HEK293T (cell line): ENCODE measurements around the gene KIAA1549.

Experiments used
- ARNT ChIP-seq: fragments of 450-650 bp; IDR thresholded peaks from 2 replicates; pipeline ENCODE4 v1.6.1; 2017; ENCODE audit warnings: mild to moderate bottlenecking
- BHLHE40 ChIP-seq: fragments of 450-650 bp; IDR thresholded peaks from 2 replicates; pipeline ENCODE4 v1.6.1; 2016; ENCODE audit warnings: mild to moderate bottlenecking, moderate library complexity, borderline replicate concordance
- CTBP1 ChIP-seq: fragments of 450-650 bp; IDR thresholded peaks from 2 replicates; pipeline ENCODE4 v1.6.1; 2016; ENCODE audit warnings: borderline replicate concordance
- ELF4 ChIP-seq: fragments of 450-650 bp; IDR thresholded peaks from 2 replicates; pipeline ENCODE4 v1.6.1; 2017; ENCODE audit warnings: antibody characterized with exemption
- FOXK2 ChIP-seq: fragments of 450-650 bp; IDR thresholded peaks from 2 replicates; pipeline ENCODE4 v1.6.1; 2016; ENCODE audit warnings: mild to moderate bottlenecking
- FOXM1 ChIP-seq: fragments of 450-650 bp; IDR thresholded peaks from 2 replicates; pipeline ENCODE4 v1.6.1; 2017; ENCODE audit warnings: mild to moderate bottlenecking, borderline replicate concordance
- HDGF ChIP-seq: fragments of 450-650 bp; IDR thresholded peaks from 2 replicates; pipeline ENCODE4 v1.6.1; 2017; ENCODE audit warnings: antibody characterized with exemption, borderline replicate concordance
- NFRKB ChIP-seq: fragments of 450-650 bp; IDR thresholded peaks from 2 replicates; pipeline ENCODE4 v1.6.1; 2016; ENCODE audit warnings: mild to moderate bottlenecking, moderate library complexity
- SP1 ChIP-seq: fragments of 450-650 bp; IDR thresholded peaks from 2 replicates; pipeline ENCODE4 v1.6.1; 2017
- SUZ12 ChIP-seq: fragments of 450-650 bp; IDR thresholded peaks from 2 replicates; pipeline ENCODE4 v1.6.1; 2016; ENCODE audit warnings: mild to moderate bottlenecking
- TARDBP ChIP-seq: fragments of 450-650 bp; IDR thresholded peaks from 2 replicates; pipeline ENCODE4 v1.6.1; 2016
- ZNF384 ChIP-seq: fragments of 450-650 bp; IDR thresholded peaks from 2 replicates; pipeline ENCODE4 v1.6.1; 2016
- TF ChIP-seq, protein P1 (sequence below): fragments of 450-650 bp; IDR thresholded peaks from 2 replicates; pipeline ENCODE4 v1.6.1; 2016

DNA sequence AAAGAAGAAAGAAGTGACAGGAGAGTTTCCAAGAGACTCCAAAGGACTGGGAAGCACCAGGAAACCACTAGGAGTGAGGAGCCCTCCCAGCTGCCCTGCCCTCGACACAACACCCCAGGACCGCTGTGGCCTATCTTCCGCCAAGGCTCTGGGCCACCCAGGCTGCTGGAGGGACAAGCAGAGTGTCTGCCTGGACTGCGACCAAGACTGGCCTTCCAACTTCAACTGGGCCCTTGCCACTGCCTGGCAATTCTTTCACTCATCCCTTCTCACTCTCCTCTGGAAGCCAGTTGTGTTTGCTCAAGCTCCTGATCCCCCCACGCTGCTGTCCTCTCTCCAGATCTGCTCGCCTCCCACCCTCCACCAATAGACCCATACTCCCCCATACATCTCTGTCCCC lies 10.2 kb downstream of the KIAA1549 start:
- TF ChIP-seq FOXM1 (no peak), HDGF (no peak), FOXK2 (no peak), ELF4 (no peak), BHLHE40 (no peak), ARNT (no peak), CTBP1 (no peak), ZNF384 (no peak), SP1 (no peak), NFRKB (no peak), TARDBP (no peak), SUZ12 (no peak)
- TF ChIP-seq, protein P1, sequence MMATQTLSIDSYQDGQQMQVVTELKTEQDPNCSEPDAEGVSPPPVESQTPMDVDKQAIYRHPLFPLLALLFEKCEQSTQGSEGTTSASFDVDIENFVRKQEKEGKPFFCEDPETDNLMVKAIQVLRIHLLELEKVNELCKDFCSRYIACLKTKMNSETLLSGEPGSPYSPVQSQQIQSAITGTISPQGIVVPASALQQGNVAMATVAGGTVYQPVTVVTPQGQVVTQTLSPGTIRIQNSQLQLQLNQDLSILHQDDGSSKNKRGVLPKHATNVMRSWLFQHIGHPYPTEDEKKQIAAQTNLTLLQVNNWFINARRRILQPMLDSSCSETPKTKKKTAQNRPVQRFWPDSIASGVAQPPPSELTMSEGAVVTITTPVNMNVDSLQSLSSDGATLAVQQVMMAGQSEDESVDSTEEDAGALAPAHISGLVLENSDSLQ = no peak
